ENCODE data around the gene BPIFA3. TPM values are rescaled to one million over a fixed set of nuclear protein-coding genes. Genes with fewer than 3 reads are reported as not detected.

The BPIFA3 gene
- total and polyA plus RNA-seq, 2 of the 13 experiments (the other 11 are each of a cell fraction or from before 2014, with no cell fraction given) = not detected

DNA sequence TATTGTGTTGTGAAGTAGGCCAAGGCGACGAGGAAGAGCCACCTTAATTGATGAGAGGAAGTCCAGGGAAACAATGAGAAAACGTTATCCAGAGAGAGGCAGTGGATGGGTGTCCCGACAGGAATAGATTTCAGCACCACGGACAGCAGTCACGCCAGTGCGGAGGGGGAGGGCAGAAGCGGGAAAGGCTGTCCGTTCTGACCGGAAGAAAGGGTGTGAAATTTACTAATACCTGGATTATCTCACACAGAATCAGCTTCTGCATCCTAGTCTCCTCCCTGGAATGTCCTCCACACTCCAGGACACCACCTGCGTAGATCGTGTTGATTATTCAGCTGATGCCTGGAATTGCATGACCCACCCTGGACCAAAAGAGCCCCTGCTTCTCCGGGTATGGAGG lies 7.4 kb upstream of the BPIFA3 start (continued):
- TF ChIP-seq, protein P1, sequence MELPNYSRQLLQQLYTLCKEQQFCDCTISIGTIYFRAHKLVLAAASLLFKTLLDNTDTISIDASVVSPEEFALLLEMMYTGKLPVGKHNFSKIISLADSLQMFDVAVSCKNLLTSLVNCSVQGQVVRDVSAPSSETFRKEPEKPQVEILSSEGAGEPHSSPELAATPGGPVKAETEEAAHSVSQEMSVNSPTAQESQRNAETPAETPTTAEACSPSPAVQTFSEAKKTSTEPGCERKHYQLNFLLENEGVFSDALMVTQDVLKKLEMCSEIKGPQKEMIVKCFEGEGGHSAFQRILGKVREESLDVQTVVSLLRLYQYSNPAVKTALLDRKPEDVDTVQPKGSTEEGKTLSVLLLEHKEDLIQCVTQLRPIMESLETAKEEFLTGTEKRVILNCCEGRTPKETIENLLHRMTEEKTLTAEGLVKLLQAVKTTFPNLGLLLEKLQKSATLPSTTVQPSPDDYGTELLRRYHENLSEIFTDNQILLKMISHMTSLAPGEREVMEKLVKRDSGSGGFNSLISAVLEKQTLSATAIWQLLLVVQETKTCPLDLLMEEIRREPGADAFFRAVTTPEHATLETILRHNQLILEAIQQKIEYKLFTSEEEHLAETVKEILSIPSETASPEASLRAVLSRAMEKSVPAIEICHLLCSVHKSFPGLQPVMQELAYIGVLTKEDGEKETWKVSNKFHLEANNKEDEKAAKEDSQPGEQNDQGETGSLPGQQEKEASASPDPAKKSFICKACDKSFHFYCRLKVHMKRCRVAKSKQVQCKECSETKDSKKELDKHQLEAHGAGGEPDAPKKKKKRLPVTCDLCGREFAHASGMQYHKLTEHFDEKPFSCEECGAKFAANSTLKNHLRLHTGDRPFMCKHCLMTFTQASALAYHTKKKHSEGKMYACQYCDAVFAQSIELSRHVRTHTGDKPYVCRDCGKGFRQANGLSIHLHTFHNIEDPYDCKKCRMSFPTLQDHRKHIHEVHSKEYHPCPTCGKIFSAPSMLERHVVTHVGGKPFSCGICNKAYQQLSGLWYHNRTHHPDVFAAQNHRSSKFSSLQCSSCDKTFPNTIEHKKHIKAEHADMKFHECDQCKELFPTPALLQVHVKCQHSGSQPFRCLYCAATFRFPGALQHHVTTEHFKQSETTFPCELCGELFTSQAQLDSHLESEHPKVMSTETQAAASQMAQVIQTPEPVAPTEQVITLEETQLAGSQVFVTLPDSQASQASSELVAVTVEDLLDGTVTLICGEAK (IDR thresholded peaks at IDR 0.05) = no peak
- TF ChIP-seq, protein P1 (CRISPR knock-in tag; IDR thresholded peaks at IDR 0.05) = peak; percentile 80; the same call in 1 of the 2 replicates
- TF ChIP-seq ZBTB20 (CRISPR knock-in tag; IDR thresholded peaks at IDR 0.05; ENCODE audit: borderline replicate concordance, low read depth) = peak; percentile 95; the same call in 1 of the 2 replicates
- TF ChIP-seq ZNF781 (CRISPR knock-in tag; IDR thresholded peaks at IDR 0.05; ENCODE audit: borderline replicate concordance, not compliant biosample characterization) = peak; percentile 99
- TF ChIP-seq, protein P2, sequence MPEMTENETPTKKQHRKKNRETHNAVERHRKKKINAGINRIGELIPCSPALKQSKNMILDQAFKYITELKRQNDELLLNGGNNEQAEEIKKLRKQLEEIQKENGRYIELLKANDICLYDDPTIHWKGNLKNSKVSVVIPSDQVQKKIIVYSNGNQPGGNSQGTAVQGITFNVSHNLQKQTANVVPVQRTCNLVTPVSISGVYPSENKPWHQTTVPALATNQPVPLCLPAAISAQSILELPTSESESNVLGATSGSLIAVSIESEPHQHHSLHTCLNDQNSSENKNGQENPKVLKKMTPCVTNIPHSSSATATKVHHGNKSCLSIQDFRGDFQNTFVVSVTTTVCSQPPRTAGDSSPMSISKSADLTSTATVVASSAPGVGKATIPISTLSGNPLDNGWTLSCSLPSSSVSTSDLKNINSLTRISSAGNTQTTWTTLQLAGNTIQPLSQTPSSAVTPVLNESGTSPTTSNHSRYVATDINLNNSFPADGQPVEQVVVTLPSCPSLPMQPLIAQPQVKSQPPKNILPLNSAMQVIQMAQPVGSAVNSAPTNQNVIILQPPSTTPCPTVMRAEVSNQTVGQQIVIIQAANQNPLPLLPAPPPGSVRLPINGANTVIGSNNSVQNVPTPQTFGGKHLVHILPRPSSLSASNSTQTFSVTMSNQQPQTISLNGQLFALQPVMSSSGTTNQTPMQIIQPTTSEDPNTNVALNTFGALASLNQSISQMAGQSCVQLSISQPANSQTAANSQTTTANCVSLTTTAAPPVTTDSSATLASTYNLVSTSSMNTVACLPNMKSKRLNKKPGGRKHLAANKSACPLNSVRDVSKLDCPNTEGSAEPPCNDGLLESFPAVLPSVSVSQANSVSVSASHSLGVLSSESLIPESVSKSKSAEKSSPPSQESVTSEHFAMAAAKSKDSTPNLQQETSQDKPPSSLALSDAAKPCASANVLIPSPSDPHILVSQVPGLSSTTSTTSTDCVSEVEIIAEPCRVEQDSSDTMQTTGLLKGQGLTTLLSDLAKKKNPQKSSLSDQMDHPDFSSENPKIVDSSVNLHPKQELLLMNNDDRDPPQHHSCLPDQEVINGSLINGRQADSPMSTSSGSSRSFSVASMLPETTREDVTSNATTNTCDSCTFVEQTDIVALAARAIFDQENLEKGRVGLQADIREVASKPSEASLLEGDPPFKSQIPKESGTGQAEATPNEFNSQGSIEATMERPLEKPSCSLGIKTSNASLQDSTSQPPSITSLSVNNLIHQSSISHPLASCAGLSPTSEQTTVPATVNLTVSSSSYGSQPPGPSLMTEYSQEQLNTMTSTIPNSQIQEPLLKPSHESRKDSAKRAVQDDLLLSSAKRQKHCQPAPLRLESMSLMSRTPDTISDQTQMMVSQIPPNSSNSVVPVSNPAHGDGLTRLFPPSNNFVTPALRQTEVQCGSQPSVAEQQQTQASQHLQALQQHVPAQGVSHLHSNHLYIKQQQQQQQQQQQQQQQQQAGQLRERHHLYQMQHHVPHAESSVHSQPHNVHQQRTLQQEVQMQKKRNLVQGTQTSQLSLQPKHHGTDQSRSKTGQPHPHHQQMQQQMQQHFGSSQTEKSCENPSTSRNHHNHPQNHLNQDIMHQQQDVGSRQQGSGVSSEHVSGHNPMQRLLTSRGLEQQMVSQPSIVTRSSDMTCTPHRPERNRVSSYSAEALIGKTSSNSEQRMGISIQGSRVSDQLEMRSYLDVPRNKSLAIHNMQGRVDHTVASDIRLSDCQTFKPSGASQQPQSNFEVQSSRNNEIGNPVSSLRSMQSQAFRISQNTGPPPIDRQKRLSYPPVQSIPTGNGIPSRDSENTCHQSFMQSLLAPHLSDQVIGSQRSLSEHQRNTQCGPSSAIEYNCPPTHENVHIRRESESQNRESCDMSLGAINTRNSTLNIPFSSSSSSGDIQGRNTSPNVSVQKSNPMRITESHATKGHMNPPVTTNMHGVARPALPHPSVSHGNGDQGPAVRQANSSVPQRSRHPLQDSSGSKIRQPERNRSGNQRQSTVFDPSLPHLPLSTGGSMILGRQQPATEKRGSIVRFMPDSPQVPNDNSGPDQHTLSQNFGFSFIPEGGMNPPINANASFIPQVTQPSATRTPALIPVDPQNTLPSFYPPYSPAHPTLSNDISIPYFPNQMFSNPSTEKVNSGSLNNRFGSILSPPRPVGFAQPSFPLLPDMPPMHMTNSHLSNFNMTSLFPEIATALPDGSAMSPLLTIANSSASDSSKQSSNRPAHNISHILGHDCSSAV (CRISPR knock-in tag; IDR thresholded peaks at IDR 0.05; ENCODE audit: borderline replicate concordance) = 0 out of 2 replicates have a peak, but pooled peaks have one; percentile 38
- TF ChIP-seq, protein P3, sequence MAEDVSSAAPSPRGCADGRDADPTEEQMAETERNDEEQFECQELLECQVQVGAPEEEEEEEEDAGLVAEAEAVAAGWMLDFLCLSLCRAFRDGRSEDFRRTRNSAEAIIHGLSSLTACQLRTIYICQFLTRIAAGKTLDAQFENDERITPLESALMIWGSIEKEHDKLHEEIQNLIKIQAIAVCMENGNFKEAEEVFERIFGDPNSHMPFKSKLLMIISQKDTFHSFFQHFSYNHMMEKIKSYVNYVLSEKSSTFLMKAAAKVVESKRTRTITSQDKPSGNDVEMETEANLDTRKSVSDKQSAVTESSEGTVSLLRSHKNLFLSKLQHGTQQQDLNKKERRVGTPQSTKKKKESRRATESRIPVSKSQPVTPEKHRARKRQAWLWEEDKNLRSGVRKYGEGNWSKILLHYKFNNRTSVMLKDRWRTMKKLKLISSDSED (CRISPR knock-in tag; IDR thresholded peaks at IDR 0.05) = no peak
- TF ChIP-seq TAF1 (CRISPR knock-in tag; IDR thresholded peaks at IDR 0.05) = no peak
- TF ChIP-seq ETV6 (CRISPR knock-in tag; conservative IDR thresholded peaks at IDR 0.05) = peak; percentile 96
- TF ChIP-seq IRF2 (CRISPR knock-in tag; IDR thresholded peaks at IDR 0.05) = peak; percentile 98
- no peak for TF ChIP-seq SIX1 (CRISPR knock-in tag; IDR thresholded peaks at IDR 0.05; ENCODE audit: borderline replicate concordance)
- TF ChIP-seq BRD4 (CRISPR knock-in tag; IDR thresholded peaks at IDR 0.05) = no peak
- no peak for TF ChIP-seq TBP (CRISPR knock-in tag; IDR thresholded peaks at IDR 0.05)

Data from HepG2 (cell line).